ENCODE results near the gene DLGAP1.

Gene DLGAP1

DNA sequence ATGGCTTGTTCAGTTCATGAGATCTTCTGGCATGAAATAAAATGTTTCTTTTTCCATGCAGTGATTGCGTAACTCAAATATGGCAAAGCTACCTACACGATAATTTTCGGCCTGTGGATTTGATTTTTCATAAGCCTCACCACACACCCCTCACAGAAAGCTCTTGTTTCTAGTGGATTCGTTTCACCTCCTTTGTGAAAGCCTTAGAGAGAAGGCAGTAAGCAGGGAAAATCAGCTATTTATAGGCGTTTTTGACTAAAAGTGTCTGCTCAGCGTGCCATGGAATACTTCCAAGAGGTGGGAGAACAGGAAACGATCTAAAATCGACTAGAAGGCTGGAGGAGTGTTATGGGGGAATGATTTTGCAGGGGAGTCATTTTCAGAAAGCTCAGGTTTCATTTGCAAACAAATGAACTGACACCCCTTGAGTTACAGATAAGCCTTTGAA, 587.2 kb downstream of the DLGAP1 start:
- in situ Hi-C loops (cut with HindIII; ENCODE audit: low pct_unique_long_range_greater_than_20kb, low sequenced_read_pairs): no loop called here
- no peak for DNase-seq (ENCODE audit: low read depth in 1 of 2, low spot score in 1 of 2)
- no peak for TF ChIP-seq JUND (IDR thresholded peaks at IDR 0.05; ENCODE audit: low read depth)

DNA sequence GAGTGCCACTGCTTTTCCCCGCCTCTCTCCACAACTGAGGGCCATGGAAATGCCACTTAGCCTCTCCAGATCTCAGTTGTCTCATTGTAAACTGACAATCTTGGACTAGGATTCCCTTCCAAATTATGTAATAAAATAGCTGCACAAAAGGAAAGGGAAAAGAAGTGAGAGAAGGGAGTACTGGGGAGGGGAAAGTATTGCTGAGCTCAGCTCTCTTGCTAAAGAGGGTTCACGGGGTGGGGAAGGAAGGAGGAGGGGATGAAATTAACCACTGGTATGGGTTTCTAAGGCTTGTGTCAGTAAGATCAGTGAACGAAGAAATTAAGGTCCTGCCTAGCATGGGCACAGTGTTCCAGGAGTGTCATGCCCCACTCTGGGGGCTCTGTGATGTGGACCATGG, 587.9 kb downstream of the DLGAP1 start:
- in situ Hi-C loops (cut with HindIII; ENCODE audit: low pct_unique_long_range_greater_than_20kb, low sequenced_read_pairs): no loop called here
- no peak for TF ChIP-seq JUND (IDR thresholded peaks at IDR 0.05; ENCODE audit: low read depth)

GRCh38 chr18:3864669-3865298, 590.3 kb downstream of the DLGAP1 start:
- in situ Hi-C loops (cut with HindIII; ENCODE audit: low pct_unique_long_range_greater_than_20kb, low sequenced_read_pairs): no loop called here
- DNase-seq (ENCODE audit: low read depth in 1 of 2, low spot score in 1 of 2): no peak
- TF ChIP-seq JUND (IDR thresholded peaks at IDR 0.05; ENCODE audit: low read depth): no peak

More for the DNA sequence above, 587.9 kb downstream of the DLGAP1 start:
- DNase-seq (ENCODE audit: low read depth in 1 of 2, low spot score in 1 of 2): no peak

DNA sequence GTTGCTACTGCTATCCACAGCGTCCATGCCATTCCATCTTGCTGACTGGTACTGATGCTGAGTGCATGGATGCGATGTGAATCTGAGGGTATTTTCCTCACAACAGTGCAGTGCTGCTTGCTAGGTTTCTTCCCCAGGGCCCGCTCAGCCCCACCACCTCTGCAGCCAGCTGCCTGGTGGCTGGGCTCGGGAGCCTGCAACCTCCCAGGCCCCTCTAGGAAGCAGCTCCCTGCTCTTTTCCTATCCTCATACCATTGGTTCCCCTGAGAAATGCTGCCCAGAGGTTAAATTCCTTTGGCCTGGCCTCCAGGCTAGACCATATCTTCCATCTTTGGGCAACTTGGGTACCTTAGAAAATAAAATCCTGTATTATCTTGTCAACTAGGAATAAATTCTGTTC, 591.5 kb downstream of the DLGAP1 start:
- no peak for DNase-seq (ENCODE audit: low read depth in 1 of 2, low spot score in 1 of 2)
- in situ Hi-C loops (cut with HindIII; ENCODE audit: low pct_unique_long_range_greater_than_20kb, low sequenced_read_pairs): no loop called here
- no peak for TF ChIP-seq JUND (IDR thresholded peaks at IDR 0.05; ENCODE audit: low read depth)

GRCh38 chr18:3863006-3863405, 592.1 kb downstream of the DLGAP1 start:
- in situ Hi-C loops (cut with HindIII; ENCODE audit: low pct_unique_long_range_greater_than_20kb, low sequenced_read_pairs): no loop called here
- no peak for TF ChIP-seq JUND (IDR thresholded peaks at IDR 0.05; ENCODE audit: low read depth)
- no peak for DNase-seq (ENCODE audit: low read depth in 1 of 2, low spot score in 1 of 2)

DNA sequence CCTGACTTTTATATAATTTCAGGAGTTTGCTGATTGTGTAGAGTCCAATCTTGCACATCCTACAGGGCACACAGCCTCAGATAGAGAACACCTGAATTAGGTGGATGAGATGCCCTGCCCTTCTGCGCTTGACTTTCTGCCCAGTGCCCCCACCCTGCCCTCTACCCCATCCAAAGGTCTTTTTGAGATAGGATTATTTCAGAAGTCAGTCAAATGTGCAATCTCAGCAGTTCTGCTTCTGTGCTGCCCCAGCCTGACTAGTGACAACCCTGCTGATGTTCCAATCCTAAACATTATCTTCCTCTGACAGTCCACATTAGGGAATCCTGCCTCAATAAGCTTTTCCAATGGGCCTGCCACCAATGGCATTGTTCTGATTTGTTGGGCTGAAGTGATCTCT, 593.6 kb downstream of the DLGAP1 start:
- in situ Hi-C loops (cut with HindIII; ENCODE audit: low pct_unique_long_range_greater_than_20kb, low sequenced_read_pairs): no loop called here
- no peak for DNase-seq (ENCODE audit: low read depth in 1 of 2, low spot score in 1 of 2)
- TF ChIP-seq JUND (IDR thresholded peaks at IDR 0.05; ENCODE audit: low read depth): no peak

GRCh38 chr18:3857544-3857943, 597.6 kb downstream of the DLGAP1 start:
- TF ChIP-seq JUND (IDR thresholded peaks at IDR 0.05; ENCODE audit: low read depth): no peak
- in situ Hi-C loops (cut with HindIII; ENCODE audit: low pct_unique_long_range_greater_than_20kb, low sequenced_read_pairs): no loop called here
- no peak for DNase-seq (ENCODE audit: low read depth in 1 of 2, low spot score in 1 of 2)

GRCh38 chr18:3855966-3856365, 599.1 kb downstream of the DLGAP1 start:
- in situ Hi-C loops (cut with HindIII; ENCODE audit: low pct_unique_long_range_greater_than_20kb, low sequenced_read_pairs): no loop called here
- DNase-seq (ENCODE audit: low read depth in 1 of 2, low spot score in 1 of 2): no peak
- no peak for TF ChIP-seq JUND (IDR thresholded peaks at IDR 0.05; ENCODE audit: low read depth)

DNA sequence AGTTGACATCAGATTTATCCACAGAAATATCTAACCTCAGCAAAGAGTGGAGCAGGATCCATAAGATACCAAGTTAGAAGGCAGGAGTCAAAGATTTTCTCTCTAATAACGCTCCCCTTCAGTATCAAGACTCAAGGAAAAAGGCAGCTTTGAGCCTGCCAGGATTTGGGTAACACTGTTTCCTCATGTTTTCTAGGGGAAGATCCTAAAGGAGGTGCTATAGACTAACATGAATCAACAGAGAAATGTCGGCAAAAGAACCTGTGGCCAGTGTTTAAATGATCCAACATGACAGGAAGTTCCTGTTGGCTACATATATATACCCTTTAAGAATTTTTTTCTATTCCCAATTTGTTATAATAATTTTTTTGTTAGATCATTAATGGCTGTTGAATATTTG, 602.8 kb downstream of the DLGAP1 start:
- TF ChIP-seq JUND (IDR thresholded peaks at IDR 0.05; ENCODE audit: low read depth): no peak
- in situ Hi-C loops (cut with HindIII; ENCODE audit: low pct_unique_long_range_greater_than_20kb, low sequenced_read_pairs): no loop called here
- DNase-seq (ENCODE audit: low read depth in 1 of 2, low spot score in 1 of 2): peak in 1 of 2 experiments; percentile 7

DNA sequence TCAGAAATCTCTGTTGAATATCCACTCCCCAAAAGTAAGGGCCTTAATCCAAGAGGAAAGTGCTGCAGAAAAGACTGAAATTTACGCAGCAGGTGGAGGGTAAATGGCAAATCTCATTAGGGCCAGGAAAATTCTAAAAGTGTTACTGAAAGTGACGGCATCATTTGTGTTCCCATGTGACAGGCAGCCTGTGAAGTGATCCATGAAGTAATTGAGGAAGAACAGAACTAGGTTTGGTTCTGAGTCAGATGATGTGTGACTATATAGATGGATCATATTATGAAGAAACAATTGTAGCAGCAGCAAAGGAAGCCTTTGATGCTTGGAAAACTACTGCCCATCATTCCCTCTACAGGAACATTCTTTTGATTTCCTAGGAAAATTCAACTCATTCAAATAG, 603.9 kb downstream of the DLGAP1 start:
- TF ChIP-seq JUND (IDR thresholded peaks at IDR 0.05; ENCODE audit: low read depth): no peak
- in situ Hi-C loops (cut with HindIII; ENCODE audit: low pct_unique_long_range_greater_than_20kb, low sequenced_read_pairs): no loop called here

DNA sequence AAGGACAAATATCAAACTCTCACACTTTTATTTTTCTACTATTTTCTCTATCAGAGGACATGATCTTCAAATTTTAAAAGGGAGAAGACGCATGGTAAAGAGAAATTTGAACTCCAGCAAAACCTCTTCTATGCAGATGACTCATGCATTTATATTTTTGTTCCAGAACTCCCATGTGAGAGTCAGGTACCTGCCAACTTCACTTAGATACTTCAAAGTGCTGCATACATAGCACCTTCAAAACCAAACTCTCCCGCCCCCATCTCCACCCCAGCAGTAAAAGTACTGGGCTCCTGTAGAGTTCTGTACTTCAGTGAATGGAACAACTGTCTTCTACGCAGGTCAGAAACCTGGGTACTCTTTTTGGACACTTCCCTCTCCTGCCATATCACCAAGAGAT, 606.8 kb downstream of the DLGAP1 start:
- in situ Hi-C loops (cut with HindIII; ENCODE audit: low pct_unique_long_range_greater_than_20kb, low sequenced_read_pairs): no loop called here
- DNase-seq (ENCODE audit: low read depth in 1 of 2, low spot score in 1 of 2): no peak

More for the DNA sequence above, 603.9 kb downstream of the DLGAP1 start:
- no peak for DNase-seq (ENCODE audit: low read depth in 1 of 2, low spot score in 1 of 2)

GRCh38 chr18:3845161-3845560, 609.9 kb downstream of the DLGAP1 start:
- TF ChIP-seq JUND (IDR thresholded peaks at IDR 0.05; ENCODE audit: low read depth): no peak
- no peak for DNase-seq (ENCODE audit: low read depth in 1 of 2, low spot score in 1 of 2)
- in situ Hi-C loops (cut with HindIII; ENCODE audit: low pct_unique_long_range_greater_than_20kb, low sequenced_read_pairs): no loop called here

More for the DNA sequence above, 606.8 kb downstream of the DLGAP1 start:
- no peak for TF ChIP-seq JUND (IDR thresholded peaks at IDR 0.05; ENCODE audit: low read depth)

DNA sequence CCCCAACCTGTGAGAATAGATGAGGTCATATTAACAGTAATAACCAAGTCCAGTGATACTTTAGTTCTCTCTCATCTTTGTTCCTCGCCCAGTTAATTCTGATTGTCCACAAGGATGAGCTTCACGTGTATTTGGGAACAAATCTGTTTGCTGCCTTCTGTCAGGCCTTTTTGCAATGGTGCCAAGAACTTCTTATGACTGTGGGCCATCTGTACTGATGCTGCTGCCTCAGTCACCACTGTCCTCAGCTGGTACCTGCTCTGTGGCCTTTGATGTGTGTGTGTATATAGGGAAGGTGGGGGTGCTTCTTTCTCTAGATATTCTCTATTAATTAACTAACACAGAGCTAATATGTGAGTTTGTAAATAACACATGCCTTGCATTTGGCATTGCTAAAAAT, 612.3 kb downstream of the DLGAP1 start:
- no peak for TF ChIP-seq JUND (IDR thresholded peaks at IDR 0.05; ENCODE audit: low read depth)
- DNase-seq (ENCODE audit: low read depth in 1 of 2, low spot score in 1 of 2): no peak
- in situ Hi-C loops (cut with HindIII; ENCODE audit: low pct_unique_long_range_greater_than_20kb, low sequenced_read_pairs): no loop called here

- in situ Hi-C loops (cut with HindIII; ENCODE audit: low pct_unique_long_range_greater_than_20kb, low sequenced_read_pairs): no loop called here
- no peak for TF ChIP-seq JUND (IDR thresholded peaks at IDR 0.05; ENCODE audit: low read depth)
These were observed 614.3 kb downstream of the DLGAP1 start for GRCh38 chr18:3840766-3841165.

More at GRCh38 chr18:3840766-3841165, 614.3 kb downstream of the DLGAP1 start:
- DNase-seq (ENCODE audit: low read depth in 1 of 2, low spot score in 1 of 2): no peak

Data from T47D (cell line).